HEK293 (cell line): ENCODE results near the gene PRSS8.

Experiments
- KLF8 ChIP-seq: fragments of 450-650 bp; formaldehyde crosslinking; IDR thresholded peaks from 2 replicates; pipeline ENCODE4 v1.5.1; 2016; ENCODE audit warnings: missing biosample characterization, missing genetic modification characterization
- MZF1 ChIP-seq: fragments of 450-650 bp; formaldehyde crosslinking; IDR thresholded peaks from 2 replicates; pipeline ENCODE4 v1.5.1; 2017; ENCODE audit warnings: missing biosample characterization, missing genetic modification characterization, borderline replicate concordance
- SP7 ChIP-seq: fragments of 450-650 bp; formaldehyde crosslinking; IDR thresholded peaks from 2 replicates; pipeline ENCODE4 v1.5.1; 2016; ENCODE audit warnings: missing biosample characterization, missing genetic modification characterization
- ZFP37 ChIP-seq: fragments of 450-650 bp; formaldehyde crosslinking; IDR thresholded peaks from 2 replicates; pipeline ENCODE4 v1.5.1; 2016; ENCODE audit warnings: missing biosample characterization, missing genetic modification characterization
- ZIC2 ChIP-seq: fragments of 450-650 bp; formaldehyde crosslinking; IDR thresholded peaks from 2 replicates; pipeline ENCODE4 v1.5.1; 2016; ENCODE audit warnings: missing biosample characterization, missing genetic modification characterization
- ZNF138 ChIP-seq: fragments of 450-650 bp; formaldehyde crosslinking; IDR thresholded peaks from 2 replicates; pipeline ENCODE4 v1.5.1; 2016; ENCODE audit warnings: missing biosample characterization, missing genetic modification characterization, borderline replicate concordance
- ZNF146 ChIP-seq: fragments of 450-650 bp; formaldehyde crosslinking; IDR thresholded peaks from 2 replicates; pipeline ENCODE4 v1.5.1; 2016; ENCODE audit warnings: missing biosample characterization, missing genetic modification characterization
- ZNF221 ChIP-seq: fragments of 450-650 bp; formaldehyde crosslinking; IDR thresholded peaks from 2 replicates; pipeline ENCODE4 v1.5.1; 2017; ENCODE audit warnings: missing biosample characterization, missing genetic modification characterization, borderline replicate concordance
- ZNF391 ChIP-seq: fragments of 450-650 bp; formaldehyde crosslinking; IDR thresholded peaks from 2 replicates; pipeline ENCODE4 v1.5.1; 2016; ENCODE audit warnings: low read depth, missing biosample characterization, missing genetic modification characterization, borderline replicate concordance
- ZNF501 ChIP-seq: fragments of 450-650 bp; formaldehyde crosslinking; IDR thresholded peaks from 2 replicates; pipeline ENCODE4 v1.5.1; 2016; ENCODE audit warnings: missing biosample characterization, missing genetic modification characterization
- ZNF561 ChIP-seq: fragments of 450-650 bp; IDR thresholded peaks from 2 replicates; pipeline ENCODE4 v1.5.1; 2018; ENCODE audit warnings: missing biosample characterization, missing genetic modification characterization, borderline replicate concordance
- ZNF629 ChIP-seq: fragments of 450-650 bp; formaldehyde crosslinking; IDR thresholded peaks from 2 replicates; pipeline ENCODE4 v1.5.1; 2017; ENCODE audit warnings: missing biosample characterization, missing genetic modification characterization
- ZNF747 ChIP-seq: fragments of 450-650 bp; formaldehyde crosslinking; IDR thresholded peaks from 2 replicates; pipeline ENCODE4 v1.5.1; 2016; ENCODE audit warnings: missing biosample characterization, missing genetic modification characterization
- ZXDB ChIP-seq: fragments of 450-650 bp; formaldehyde crosslinking; IDR thresholded peaks from 2 replicates; pipeline ENCODE4 v1.5.1; 2016; ENCODE audit warnings: missing biosample characterization, missing genetic modification characterization
- TF ChIP-seq, protein P1 (sequence below): fragments of 450-650 bp; formaldehyde crosslinking; IDR thresholded peaks from 2 replicates; pipeline ENCODE4 v1.5.1; 2016; ENCODE audit warnings: missing biosample characterization, missing genetic modification characterization
- TF ChIP-seq, protein P2 (sequence below): fragments of 450-650 bp; formaldehyde crosslinking; IDR thresholded peaks from 2 replicates; pipeline ENCODE4 v1.5.1; 2016; ENCODE audit warnings: missing biosample characterization, missing genetic modification characterization
- TF ChIP-seq, protein P3 (sequence below): fragments of 450-650 bp; formaldehyde crosslinking; IDR thresholded peaks from 2 replicates; pipeline ENCODE4 v1.5.1; 2016; ENCODE audit warnings: missing biosample characterization, missing genetic modification characterization
- TF ChIP-seq, protein P4 (sequence below): fragments of 450-650 bp; formaldehyde crosslinking; IDR thresholded peaks from 2 replicates; pipeline ENCODE4 v1.5.1; 2016; ENCODE audit warnings: missing biosample characterization, missing genetic modification characterization
- TF ChIP-seq, protein P5 (sequence below): fragments of 450-650 bp; formaldehyde crosslinking; IDR thresholded peaks from 2 replicates; pipeline ENCODE4 v1.5.1; 2016; ENCODE audit warnings: missing biosample characterization, missing genetic modification characterization
- TF ChIP-seq, protein P6 (sequence below): fragments of 450-650 bp; formaldehyde crosslinking; IDR thresholded peaks from 2 replicates; pipeline ENCODE4 v1.5.1; 2016; ENCODE audit warnings: missing biosample characterization, missing genetic modification characterization
- TF ChIP-seq, protein P7 (sequence below): fragments of 450-650 bp; formaldehyde crosslinking; IDR thresholded peaks from 2 replicates; pipeline ENCODE4 v1.5.1; 2016; ENCODE audit warnings: missing biosample characterization, missing genetic modification characterization
- TF ChIP-seq, protein P8 (sequence below): fragments of 450-650 bp; formaldehyde crosslinking; IDR thresholded peaks from 2 replicates; pipeline ENCODE4 v1.5.1; 2016; ENCODE audit warnings: missing biosample characterization, missing genetic modification characterization
- TF ChIP-seq, protein P9 (sequence below): fragments of 450-650 bp; formaldehyde crosslinking; IDR thresholded peaks from 2 replicates; pipeline ENCODE4; 2016; ENCODE audit warnings: missing biosample characterization, missing genetic modification characterization

Gene PRSS8

DNA sequence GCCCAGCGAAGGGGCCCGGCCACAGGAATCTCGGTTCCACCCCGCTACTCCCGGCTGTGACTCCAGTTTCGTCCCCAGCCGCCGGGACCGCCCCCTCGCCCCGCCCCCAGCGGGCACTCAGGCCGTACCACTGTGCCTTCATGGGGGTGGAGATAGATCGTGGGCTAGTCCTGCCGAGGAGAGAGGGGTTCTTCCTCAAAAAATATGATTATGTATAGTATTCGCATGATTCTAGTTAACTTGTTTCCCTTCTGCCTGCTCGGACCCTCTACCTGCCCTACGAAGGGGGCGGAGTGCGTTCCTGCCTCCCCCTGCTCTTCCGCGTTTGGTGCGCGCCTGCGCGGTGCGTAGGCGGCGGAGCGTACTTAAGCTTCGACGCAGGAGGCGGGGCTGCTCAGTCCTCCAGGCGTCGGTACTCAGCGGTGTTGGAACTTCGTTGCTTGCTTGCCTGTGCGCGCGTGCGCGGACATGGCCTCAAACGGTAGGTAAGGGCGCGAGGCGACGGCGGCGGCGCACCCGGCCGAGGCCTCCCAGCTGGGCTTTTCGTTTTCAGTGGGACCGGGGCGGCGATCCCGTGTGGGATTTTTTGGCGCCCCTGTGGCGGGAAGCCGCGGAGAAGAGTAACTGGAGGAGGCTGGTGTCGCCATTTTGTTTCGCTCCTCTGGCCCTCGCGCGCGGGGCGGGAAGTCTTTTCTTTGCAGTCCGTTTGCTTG is 44.4 kb upstream of the PRSS8 start, which contains the start of gene FUS (continued):
- TF ChIP-seq, protein P1, sequence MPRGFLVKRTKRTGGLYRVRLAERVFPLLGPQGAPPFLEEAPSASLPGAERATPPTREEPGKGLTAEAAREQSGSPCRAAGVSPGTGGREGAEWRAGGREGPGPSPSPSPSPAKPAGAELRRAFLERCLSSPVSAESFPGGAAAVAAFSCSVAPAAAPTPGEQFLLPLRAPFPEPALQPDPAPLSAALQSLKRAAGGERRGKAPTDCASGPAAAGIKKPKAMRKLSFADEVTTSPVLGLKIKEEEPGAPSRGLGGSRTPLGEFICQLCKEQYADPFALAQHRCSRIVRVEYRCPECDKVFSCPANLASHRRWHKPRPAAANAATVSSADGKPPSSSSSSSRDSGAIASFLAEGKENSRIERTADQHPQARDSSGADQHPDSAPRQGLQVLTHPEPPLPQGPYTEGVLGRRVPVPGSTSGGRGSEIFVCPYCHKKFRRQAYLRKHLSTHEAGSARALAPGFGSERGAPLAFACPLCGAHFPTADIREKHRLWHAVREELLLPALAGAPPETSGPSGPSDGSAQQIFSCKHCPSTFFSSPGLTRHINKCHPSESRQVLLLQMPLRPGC: peak; percentile 74
- TF ChIP-seq ZNF391 (tag by site-specific recombination) (peak; percentile 92), SP7 (tag by site-specific recombination) (peak; percentile 92), ZNF561 (tag by site-specific recombination) (peak; percentile 15; the same call in 1 of the 2 replicates), ZNF629 (tag by site-specific recombination) (peak; percentile 75; the same call in 1 of the 2 replicates), ZNF146 (tag by site-specific recombination) (peak; percentile 20; the same call in 1 of the 2 replicates), ZNF501 (tag by site-specific recombination) (peak; percentile 92), MZF1 (tag by site-specific recombination) (no peak), ZXDB (tag by site-specific recombination) (peak; percentile 93), ZNF221 (tag by site-specific recombination) (no peak), ZFP37 (tag by site-specific recombination) (no peak; the same call in none of the 2 replicates), ZNF747 (tag by site-specific recombination) (peak; percentile 89; the same call in 1 of the 2 replicates), ZNF138 (tag by site-specific recombination) (0 out of 2 replicates have a peak, but pooled peaks have one; percentile 27), ZIC2 (tag by site-specific recombination) (peak; percentile 23; the same call in 1 of the 2 replicates), KLF8 (tag by site-specific recombination) (peak; percentile 82)
- TF ChIP-seq, protein P2, sequence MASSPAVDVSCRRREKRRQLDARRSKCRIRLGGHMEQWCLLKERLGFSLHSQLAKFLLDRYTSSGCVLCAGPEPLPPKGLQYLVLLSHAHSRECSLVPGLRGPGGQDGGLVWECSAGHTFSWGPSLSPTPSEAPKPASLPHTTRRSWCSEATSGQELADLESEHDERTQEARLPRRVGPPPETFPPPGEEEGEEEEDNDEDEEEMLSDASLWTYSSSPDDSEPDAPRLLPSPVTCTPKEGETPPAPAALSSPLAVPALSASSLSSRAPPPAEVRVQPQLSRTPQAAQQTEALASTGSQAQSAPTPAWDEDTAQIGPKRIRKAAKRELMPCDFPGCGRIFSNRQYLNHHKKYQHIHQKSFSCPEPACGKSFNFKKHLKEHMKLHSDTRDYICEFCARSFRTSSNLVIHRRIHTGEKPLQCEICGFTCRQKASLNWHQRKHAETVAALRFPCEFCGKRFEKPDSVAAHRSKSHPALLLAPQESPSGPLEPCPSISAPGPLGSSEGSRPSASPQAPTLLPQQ (tag by site-specific recombination): peak; percentile 90
- TF ChIP-seq, protein P3, sequence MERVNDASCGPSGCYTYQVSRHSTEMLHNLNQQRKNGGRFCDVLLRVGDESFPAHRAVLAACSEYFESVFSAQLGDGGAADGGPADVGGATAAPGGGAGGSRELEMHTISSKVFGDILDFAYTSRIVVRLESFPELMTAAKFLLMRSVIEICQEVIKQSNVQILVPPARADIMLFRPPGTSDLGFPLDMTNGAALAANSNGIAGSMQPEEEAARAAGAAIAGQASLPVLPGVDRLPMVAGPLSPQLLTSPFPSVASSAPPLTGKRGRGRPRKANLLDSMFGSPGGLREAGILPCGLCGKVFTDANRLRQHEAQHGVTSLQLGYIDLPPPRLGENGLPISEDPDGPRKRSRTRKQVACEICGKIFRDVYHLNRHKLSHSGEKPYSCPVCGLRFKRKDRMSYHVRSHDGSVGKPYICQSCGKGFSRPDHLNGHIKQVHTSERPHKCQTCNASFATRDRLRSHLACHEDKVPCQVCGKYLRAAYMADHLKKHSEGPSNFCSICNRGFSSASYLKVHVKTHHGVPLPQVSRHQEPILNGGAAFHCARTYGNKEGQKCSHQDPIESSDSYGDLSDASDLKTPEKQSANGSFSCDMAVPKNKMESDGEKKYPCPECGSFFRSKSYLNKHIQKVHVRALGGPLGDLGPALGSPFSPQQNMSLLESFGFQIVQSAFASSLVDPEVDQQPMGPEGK (tag by site-specific recombination): peak; percentile 87
- TF ChIP-seq, protein P4, sequence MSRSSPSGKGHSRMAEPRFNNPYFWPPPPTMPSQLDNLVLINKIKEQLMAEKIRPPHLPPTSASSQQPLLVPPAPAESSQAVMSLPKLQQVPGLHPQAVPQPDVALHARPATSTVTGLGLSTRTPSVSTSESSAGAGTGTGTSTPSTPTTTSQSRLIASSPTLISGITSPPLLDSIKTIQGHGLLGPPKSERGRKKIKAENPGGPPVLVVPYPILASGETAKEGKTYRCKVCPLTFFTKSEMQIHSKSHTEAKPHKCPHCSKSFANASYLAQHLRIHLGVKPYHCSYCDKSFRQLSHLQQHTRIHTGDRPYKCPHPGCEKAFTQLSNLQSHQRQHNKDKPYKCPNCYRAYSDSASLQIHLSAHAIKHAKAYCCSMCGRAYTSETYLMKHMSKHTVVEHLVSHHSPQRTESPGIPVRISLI: no peak
- TF ChIP-seq, protein P5, sequence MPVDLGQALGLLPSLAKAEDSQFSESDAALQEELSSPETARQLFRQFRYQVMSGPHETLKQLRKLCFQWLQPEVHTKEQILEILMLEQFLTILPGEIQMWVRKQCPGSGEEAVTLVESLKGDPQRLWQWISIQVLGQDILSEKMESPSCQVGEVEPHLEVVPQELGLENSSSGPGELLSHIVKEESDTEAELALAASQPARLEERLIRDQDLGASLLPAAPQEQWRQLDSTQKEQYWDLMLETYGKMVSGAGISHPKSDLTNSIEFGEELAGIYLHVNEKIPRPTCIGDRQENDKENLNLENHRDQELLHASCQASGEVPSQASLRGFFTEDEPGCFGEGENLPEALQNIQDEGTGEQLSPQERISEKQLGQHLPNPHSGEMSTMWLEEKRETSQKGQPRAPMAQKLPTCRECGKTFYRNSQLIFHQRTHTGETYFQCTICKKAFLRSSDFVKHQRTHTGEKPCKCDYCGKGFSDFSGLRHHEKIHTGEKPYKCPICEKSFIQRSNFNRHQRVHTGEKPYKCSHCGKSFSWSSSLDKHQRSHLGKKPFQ: peak; percentile 12; the same call in 1 of the 2 replicates
- TF ChIP-seq, protein P6, sequence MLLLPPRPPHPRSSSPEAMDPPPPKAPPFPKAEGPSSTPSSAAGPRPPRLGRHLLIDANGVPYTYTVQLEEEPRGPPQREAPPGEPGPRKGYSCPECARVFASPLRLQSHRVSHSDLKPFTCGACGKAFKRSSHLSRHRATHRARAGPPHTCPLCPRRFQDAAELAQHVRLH (tag by site-specific recombination): no peak
- TF ChIP-seq, protein P7, sequence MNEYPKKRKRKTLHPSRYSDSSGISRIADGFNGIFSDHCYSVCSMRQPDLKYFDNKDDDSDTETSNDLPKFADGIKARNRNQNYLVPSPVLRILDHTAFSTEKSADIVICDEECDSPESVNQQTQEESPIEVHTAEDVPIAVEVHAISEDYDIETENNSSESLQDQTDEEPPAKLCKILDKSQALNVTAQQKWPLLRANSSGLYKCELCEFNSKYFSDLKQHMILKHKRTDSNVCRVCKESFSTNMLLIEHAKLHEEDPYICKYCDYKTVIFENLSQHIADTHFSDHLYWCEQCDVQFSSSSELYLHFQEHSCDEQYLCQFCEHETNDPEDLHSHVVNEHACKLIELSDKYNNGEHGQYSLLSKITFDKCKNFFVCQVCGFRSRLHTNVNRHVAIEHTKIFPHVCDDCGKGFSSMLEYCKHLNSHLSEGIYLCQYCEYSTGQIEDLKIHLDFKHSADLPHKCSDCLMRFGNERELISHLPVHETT: peak; percentile 88
- TF ChIP-seq, protein P8, sequence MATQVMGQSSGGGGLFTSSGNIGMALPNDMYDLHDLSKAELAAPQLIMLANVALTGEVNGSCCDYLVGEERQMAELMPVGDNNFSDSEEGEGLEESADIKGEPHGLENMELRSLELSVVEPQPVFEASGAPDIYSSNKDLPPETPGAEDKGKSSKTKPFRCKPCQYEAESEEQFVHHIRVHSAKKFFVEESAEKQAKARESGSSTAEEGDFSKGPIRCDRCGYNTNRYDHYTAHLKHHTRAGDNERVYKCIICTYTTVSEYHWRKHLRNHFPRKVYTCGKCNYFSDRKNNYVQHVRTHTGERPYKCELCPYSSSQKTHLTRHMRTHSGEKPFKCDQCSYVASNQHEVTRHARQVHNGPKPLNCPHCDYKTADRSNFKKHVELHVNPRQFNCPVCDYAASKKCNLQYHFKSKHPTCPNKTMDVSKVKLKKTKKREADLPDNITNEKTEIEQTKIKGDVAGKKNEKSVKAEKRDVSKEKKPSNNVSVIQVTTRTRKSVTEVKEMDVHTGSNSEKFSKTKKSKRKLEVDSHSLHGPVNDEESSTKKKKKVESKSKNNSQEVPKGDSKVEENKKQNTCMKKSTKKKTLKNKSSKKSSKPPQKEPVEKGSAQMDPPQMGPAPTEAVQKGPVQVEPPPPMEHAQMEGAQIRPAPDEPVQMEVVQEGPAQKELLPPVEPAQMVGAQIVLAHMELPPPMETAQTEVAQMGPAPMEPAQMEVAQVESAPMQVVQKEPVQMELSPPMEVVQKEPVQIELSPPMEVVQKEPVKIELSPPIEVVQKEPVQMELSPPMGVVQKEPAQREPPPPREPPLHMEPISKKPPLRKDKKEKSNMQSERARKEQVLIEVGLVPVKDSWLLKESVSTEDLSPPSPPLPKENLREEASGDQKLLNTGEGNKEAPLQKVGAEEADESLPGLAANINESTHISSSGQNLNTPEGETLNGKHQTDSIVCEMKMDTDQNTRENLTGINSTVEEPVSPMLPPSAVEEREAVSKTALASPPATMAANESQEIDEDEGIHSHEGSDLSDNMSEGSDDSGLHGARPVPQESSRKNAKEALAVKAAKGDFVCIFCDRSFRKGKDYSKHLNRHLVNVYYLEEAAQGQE: peak; percentile 57; the same call in 1 of the 2 replicates
- TF ChIP-seq, protein P9, sequence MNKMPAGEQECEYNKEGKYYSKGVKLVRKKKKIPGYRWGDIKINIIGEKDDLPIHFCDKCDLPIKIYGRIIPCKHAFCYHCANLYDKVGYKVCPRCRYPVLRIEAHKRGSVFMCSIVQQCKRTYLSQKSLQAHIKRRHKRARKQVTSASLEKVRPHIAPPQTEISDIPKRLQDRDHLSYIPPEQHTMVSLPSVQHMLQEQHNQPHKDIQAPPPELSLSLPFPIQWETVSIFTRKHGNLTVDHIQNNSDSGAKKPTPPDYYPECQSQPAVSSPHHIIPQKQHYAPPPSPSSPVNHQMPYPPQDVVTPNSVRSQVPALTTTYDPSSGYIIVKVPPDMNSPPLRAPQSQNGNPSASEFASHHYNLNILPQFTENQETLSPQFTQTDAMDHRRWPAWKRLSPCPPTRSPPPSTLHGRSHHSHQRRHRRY (tag by site-specific recombination): peak; percentile 95; the same call in 1 of the 2 replicates
